SK-N-DZ (cell line): ENCODE measurements around the gene PJVK. TPM values are rescaled to one million over a fixed set of nuclear protein-coding genes. Genes with fewer than 3 reads are reported as not detected.
"Not testable (repeated sequence)": the region's sequence is repeated elsewhere in the genome, so short reads cannot be mapped to it uniquely, and the experiment has no call there.

Source experiments
- DNase-seq: peaks from one replicate; pipeline ENCODE4 v3.0.0-alpha.2; 2015; ENCODE audit warnings: low spot score
- polyA plus RNA-seq, 2 experiments: library from polyadenylated mRNA; depleted of rRNA; stranded (reverse); fragments of >200 nt; gene quantifications; 2 replicates each; pipeline ENCODE4 v1.2.3, GENCODE V29; 2014

The PJVK gene
- polyA plus RNA-seq (2014; cell fraction: cytosol; rRNA removed) = 1.4 and 4.2 TPM in 2 replicates
- 11.8 and 17.5 TPM in 2 replicates for polyA plus RNA-seq (2014; cell fraction: nucleus; rRNA removed)

GRCh38 chr2:178450774-178451525 is at the start of gene PJVK, which contains the start of gene PRKRA:
Gene PJVK, plus strand, starts transcription at chr2:178451378. Its CDS starts 2,032 bp downstream, at chr2:178453410.
Gene PRKRA, minus strand, starts transcription at chr2:178451175. Its CDS starts 145 bp downstream, at chr2:178451030.
- peak; percentile 97 for DNase-seq

- no peak for DNase-seq
Measured at GRCh38 chr2:178401994-178402437, 49.2 kb upstream of the PJVK start.

GRCh38 chr2:178403671-178404306 is 47.4 kb upstream of the PJVK start:
- no peak for DNase-seq

- DNase-seq = peak; percentile 10
Measured at GRCh38 chr2:178404368-178404767, 46.8 kb upstream of the PJVK start.

GRCh38 chr2:178409261-178409660 is 41.9 kb upstream of the PJVK start:
- DNase-seq = no peak

- DNase-seq = no peak
Measured at GRCh38 chr2:178412047-178412446, 39.1 kb upstream of the PJVK start.

GRCh38 chr2:178412453-178412852 is 38.7 kb upstream of the PJVK start:
- not testable (repeated sequence) for DNase-seq

- DNase-seq = peak; percentile 85
Measured at GRCh38 chr2:178413472-178414265, 37.5 kb upstream of the PJVK start.

GRCh38 chr2:178414266-178415247 is 36.6 kb upstream of the PJVK start:
- peak; percentile 96 for DNase-seq

- no peak for DNase-seq
Measured at GRCh38 chr2:178415979-178416378, 35.2 kb upstream of the PJVK start.

GRCh38 chr2:178417916-178418315 is 33.3 kb upstream of the PJVK start:
- no peak for DNase-seq

- DNase-seq = no peak
Measured at GRCh38 chr2:178418426-178418825, 32.8 kb upstream of the PJVK start.

GRCh38 chr2:178419123-178419522 is 32.1 kb upstream of the PJVK start:
- DNase-seq = no peak

- DNase-seq = no peak
Measured at GRCh38 chr2:178420463-178420999, 30.6 kb upstream of the PJVK start.

GRCh38 chr2:178422097-178422496 is 29.1 kb upstream of the PJVK start:
- no peak for DNase-seq

GRCh38 chr2:178423746-178424145 is 27.4 kb upstream of the PJVK start:
- DNase-seq = not testable (repeated sequence)

GRCh38 chr2:178425255-178425827 is 25.8 kb upstream of the PJVK start:
- no peak for DNase-seq

GRCh38 chr2:178426388-178426787 is 24.8 kb upstream of the PJVK start:
- no peak for DNase-seq

- no peak for DNase-seq
Measured at GRCh38 chr2:178427458-178427857, 23.7 kb upstream of the PJVK start.

GRCh38 chr2:178428396-178428806 is 22.8 kb upstream of the PJVK start:
- DNase-seq = no peak
